GM18861 (cell line): ENCODE results near the gene PALMD.

Experiments
- ATAC-seq: cut with Tn5 transposase; IDR thresholded peaks from one replicate; pipeline ENCODE4 v1.9.1; 2021; ENCODE audit not compliant: unreplicated experiment

The PALMD gene

GRCh38 chr1:99645699-99646531 is at the start of gene PALMD:
TSS of gene PALMD (plus strand) at chr1:99646113. CDS start at chr1:99646318, 205 bp downstream.
- ATAC-seq: no peak

- ATAC-seq: no peak
These were observed 47.0 kb upstream of the PALMD start for GRCh38 chr1:99598738-99599411.

GRCh38 chr1:99599678-99600175 is 46.2 kb upstream of the PALMD start:
- ATAC-seq: no peak

- ATAC-seq: no peak
These were observed 45.1 kb upstream of the PALMD start for GRCh38 chr1:99600782-99601181.

- ATAC-seq: no peak
These were observed 44.7 kb upstream of the PALMD start for GRCh38 chr1:99601208-99601607.

- ATAC-seq: no peak
These were observed 44.1 kb upstream of the PALMD start for GRCh38 chr1:99601709-99602403.

GRCh38 chr1:99602404-99602969 is 43.4 kb upstream of the PALMD start:
- ATAC-seq: no peak

- no peak for ATAC-seq
These were observed 42.0 kb upstream of the PALMD start for GRCh38 chr1:99603699-99604560.

GRCh38 chr1:99606306-99606705 is 39.6 kb upstream of the PALMD start:
- ATAC-seq: no peak

- no peak for ATAC-seq
These were observed 38.3 kb upstream of the PALMD start for GRCh38 chr1:99607590-99607989.

GRCh38 chr1:99608058-99608457 is 37.9 kb upstream of the PALMD start:
- no peak for ATAC-seq

- ATAC-seq: no peak
These were observed 32.2 kb upstream of the PALMD start for GRCh38 chr1:99613716-99614115.

- ATAC-seq: no peak
These were observed 31.2 kb upstream of the PALMD start for GRCh38 chr1:99614728-99615127.

- ATAC-seq: no peak
These were observed 26.3 kb upstream of the PALMD start for GRCh38 chr1:99619583-99619982.

GRCh38 chr1:99621340-99621901 is 24.5 kb upstream of the PALMD start:
- no peak for ATAC-seq

- no peak for ATAC-seq
These were observed 23.1 kb upstream of the PALMD start for GRCh38 chr1:99622702-99623347.

GRCh38 chr1:99623554-99623953 is 22.4 kb upstream of the PALMD start:
- ATAC-seq: no peak

GRCh38 chr1:99627615-99628014 is 18.3 kb upstream of the PALMD start:
- no peak for ATAC-seq

- ATAC-seq: no peak
These were observed 16.7 kb upstream of the PALMD start for GRCh38 chr1:99629164-99629563.
